ENCODE results near the gene UBXN11.

DNA sequence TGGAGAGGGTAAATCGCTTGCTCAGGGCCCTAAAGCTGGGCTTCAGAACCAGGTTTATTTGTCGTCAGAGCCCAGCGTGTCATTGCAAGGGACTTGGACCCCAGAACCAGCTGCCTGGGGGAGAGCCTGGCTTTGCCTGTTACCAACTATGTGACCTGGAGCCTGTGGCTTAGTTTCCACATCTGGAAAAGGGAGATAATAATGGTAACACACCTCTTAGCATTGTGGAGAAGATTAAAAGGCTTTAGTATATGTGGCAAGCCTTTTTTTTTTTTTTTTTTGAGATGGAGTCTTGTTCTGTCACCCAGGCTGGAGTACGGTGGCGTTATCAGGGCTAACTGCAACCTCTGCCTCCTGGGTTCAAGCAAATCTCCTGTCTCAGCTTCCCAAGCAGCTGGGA lies 23.8 kb upstream of the UBXN11 start:
- TF ChIP-seq CTCF (IDR thresholded peaks at IDR 0.05): no peak
- TF ChIP-seq POLR2A (IDR thresholded peaks at IDR 0.05): no peak
